GM18502 (cell line): ENCODE data around the gene HSPA12B.

Source experiments
- ATAC-seq: cut with Tn5 transposase; IDR thresholded peaks from one replicate; pipeline ENCODE4 v1.9.1; 2021; ENCODE audit warnings: mild to moderate bottlenecking; ENCODE audit not compliant: unreplicated experiment, poor library complexity

HSPA12B gene

DNA sequence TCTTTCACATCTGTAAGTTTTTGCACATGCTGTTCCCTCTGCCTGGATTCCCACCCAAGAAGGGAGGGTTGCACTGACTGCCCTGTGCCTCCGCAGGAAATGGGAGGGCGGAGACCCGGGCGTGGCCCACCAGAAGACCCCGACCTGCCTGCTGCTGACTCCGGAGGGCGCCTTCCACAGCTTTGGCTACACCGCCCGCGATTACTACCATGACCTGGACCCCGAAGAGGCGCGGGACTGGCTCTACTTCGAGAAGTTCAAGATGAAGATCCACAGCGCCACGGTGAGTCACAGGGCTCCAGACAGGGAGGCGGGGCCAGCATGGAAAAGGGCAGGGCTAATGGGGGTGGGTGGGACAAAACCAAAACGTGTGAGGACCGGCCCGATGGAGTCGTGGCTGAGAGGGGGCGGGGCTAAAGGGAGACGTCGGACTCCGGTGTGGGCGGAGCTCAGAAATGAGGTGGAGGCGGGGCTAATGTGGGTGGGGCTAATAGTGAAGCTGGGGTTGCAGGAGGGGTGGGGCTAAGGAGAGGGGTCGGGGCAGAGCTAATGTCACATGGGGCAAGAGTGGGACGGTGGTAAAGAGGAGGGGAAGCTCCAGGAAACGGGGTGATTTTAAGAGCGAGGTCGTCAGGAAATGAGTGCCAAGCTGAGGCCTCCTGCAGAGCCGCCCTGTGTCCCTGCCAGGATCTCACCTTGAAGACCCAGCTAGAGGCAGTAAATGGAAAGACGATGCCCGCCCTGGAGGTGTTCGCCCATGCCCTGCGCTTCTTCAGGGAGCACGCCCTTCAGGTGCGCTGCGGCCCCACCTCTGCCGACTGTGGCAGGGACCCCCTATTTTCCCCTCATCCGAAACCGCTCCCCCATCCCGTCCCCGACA, 12.6 kb downstream of the HSPA12B start:
- no peak for ATAC-seq

DNA sequence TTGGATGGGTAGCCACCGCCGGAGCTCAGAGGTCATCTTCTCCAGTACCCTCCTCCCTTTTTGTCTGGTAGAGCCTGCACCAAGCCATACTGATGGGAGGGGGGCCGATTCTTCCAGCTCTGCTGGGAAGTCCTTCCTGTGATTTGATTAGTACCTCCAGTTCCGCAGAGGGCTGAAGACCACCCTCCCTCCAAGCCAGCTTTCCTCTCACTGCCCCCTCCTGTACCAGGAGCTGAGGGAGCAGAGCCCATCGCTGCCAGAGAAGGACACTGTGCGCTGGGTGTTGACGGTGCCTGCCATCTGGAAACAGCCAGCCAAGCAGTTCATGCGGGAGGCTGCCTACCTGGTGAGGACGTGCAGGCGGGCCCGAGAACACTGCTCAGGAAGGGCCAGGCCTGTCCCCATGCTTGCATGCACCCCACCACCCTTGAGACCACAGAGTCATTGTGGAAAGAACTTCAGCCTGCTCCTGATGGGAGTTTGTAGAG, 13.2 kb downstream of the HSPA12B start:
- no peak for ATAC-seq

DNA sequence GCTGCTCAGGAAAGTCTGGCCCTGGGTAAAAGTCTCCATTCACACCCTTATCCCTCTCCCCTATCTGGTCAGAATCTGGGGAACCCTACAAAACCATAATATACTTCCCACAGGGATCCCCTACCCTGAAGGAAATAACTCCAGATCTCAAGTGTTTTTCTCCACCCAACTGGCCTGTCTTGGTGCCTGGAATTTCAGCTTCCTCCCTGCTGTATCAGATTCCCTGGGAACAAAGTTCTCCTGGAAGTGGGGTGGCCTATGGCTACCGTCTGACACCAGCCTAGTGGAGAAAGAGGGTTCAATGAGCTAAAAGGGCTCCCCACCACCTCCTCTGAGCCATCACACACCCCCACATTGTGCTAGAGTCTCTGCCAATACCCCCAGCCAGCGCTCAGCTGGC, 15.0 kb downstream of the HSPA12B start:
- ATAC-seq, result no peak

DNA sequence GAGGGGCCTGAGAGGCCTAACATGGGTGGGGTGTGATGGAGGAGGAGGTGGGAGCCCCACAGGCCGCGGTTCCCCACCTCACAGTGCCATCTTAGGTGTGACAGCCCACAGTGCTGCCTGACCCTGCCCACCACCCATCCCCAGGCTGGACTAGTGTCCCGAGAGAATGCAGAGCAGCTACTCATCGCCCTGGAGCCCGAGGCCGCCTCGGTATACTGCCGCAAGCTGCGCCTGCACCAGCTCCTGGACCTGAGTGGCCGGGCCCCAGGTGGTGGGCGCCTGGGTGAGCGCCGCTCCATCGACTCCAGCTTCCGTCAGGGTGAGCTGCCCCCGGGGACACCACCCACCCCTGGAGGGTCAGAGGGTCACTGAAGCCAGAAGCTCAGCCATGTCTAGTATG, 15.6 kb downstream of the HSPA12B start:
- ATAC-seq, result no peak

- ATAC-seq, result no peak
Measured at GRCh38 chr20:3749087-3749688, 16.7 kb downstream of the HSPA12B start.

DNA sequence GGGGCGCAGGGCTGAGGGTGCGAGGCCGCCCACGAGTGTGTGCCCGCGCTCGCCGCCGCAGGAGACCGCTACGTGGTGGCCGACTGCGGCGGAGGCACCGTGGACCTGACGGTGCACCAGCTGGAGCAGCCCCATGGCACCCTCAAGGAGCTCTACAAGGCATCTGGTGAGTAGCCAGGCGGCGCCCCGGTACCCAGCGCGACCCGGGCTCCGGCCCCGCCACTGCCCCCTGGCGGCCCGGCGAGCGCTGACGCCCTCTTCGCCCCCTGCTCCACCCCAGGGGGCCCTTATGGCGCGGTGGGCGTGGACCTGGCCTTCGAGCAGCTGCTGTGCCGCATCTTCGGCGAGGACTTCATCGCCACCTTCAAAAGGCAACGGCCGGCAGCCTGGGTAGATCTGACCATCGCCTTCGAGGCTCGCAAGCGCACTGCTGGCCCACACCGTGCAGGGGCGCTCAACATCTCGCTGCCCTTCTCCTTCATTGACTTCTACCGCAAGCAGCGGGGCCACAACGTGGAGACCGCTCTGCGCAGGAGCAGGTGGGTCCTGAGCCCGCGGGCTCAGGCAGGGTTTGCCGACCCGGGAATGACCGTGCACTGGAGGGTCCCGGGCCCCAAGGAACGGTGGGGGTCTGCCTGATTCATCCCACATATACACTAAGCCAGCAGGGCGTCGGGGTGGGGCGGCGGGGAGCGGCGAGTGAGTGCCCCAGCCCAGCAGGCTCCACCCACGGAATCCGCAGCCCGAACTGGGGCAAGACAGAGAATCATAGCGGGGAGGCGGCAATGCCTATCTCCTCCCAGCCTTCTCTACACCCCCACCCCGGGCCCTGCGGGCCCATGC, 17.4 kb downstream of the HSPA12B start:
- no peak for ATAC-seq

DNA sequence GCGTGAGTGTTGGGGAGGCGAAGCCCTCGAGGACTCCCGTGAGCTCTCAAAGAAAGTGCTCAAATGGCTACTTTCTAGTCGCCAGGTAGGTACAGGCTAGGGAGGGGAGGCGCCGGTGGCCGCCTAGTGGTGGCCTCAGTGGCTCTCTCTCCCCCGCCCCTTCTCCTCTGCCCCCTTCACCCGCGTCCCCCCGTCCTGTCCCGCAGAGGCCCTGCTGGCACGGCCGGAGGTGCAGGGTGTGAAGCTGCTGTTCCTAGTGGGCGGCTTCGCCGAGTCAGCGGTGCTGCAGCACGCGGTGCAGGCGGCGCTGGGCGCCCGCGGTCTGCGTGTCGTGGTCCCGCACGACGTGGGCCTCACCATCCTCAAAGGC, 18.8 kb downstream of the HSPA12B start:
- ATAC-seq, result no peak

GRCh38 chr20:3751675-3752385, 19.3 kb downstream of the HSPA12B start:
- ATAC-seq, result no peak

- ATAC-seq, result no peak
Measured at GRCh38 chr20:3752386-3752759, 19.9 kb downstream of the HSPA12B start.

DNA sequence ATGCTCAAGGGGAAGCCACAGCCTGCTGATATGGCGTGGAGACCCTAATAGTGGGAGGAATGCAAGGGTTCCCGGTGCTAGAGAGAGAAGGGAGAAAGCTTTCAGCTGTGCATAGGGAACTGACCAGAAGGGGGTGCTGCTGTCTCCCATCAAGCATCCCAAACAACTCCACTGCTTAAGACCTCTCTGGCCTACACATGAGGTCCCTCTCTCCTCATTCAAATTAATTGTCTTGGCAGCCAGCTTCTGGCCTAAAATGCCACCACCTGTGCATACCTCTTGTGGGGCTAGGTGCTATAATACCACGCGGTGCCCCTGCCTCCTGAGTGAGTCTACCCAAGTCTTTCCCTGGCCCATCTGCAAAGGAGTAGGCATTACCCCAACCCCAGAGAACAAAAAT, 20.6 kb downstream of the HSPA12B start:
- no peak for ATAC-seq

DNA sequence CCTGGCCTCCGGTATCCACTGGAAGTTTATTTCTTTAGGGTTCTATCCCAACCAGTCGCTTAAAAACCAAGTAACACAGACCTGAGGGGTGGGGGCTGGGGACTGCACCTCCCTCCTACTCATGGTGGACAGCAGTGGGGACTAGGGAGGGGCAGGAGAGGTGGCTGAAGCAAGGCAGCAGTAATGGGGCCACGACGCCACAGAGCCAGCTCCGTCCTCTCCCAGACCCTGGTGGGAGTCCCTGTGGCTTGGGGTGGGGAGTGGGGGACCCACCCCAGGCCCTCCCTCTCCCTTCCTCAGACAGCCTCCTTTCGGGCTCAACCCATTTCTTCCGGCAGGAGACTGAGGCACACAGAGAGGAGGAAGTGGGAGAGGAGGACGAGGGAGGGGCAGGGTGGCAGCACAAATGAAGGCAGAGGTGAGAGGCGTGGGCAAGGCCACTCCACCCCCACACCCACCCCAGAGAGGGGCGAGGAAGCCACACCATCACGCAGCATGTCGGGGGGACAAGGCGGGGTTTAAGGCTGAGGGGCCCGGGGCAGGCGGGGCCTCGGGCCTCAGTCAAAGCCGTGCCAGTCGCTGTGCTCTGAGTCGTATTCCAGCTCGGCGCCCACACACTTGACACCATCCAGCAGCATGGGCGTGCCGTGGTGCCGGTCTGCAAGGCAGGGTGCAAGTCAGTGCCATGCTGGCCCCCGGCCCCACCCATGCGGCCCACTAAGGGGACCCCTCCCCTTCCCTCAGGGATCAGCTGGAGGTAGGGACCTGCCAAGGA, 21.2 kb downstream of the HSPA12B start:
- ATAC-seq, result no peak

DNA sequence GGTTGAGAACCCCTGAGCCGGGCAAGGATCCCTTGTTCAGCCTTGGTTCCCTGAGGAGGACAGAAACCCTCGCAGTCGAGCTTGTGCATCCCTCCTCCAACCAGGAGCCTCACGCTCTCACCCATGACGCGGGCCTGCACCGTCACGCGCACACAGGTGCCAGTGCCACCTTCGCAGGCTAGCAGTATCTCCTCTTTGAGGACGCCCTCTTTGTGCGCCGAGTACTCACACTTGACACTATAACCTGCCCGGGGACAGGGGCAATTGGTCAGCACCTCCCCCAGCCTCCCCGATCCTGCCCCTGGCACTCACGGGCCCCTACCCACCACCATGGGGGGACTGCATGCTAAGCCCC, 21.8 kb downstream of the HSPA12B start:
- ATAC-seq, result no peak

DNA sequence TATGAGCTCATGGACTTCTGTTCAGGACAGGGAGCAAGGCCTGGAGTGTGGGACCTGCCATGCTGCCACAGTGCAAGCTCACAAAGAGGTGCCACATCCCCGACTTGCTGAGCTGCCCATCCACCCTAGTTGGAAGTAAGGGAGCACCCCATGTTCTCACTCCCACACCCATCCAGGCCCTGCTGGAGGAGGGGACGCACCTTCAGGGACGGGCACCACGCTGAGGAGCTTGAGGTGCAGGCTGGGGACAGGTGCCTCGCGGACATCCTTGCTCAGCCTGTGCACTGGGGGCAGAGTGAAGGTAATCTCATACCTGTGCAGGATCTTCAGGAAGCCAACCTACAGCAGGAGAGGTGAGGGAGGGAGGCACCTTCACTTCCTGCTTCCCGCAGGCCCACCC, 22.8 kb downstream of the HSPA12B start:
- ATAC-seq, result no peak

- ATAC-seq, result no peak
Measured at GRCh38 chr20:3755814-3756480, 23.5 kb downstream of the HSPA12B start.

DNA sequence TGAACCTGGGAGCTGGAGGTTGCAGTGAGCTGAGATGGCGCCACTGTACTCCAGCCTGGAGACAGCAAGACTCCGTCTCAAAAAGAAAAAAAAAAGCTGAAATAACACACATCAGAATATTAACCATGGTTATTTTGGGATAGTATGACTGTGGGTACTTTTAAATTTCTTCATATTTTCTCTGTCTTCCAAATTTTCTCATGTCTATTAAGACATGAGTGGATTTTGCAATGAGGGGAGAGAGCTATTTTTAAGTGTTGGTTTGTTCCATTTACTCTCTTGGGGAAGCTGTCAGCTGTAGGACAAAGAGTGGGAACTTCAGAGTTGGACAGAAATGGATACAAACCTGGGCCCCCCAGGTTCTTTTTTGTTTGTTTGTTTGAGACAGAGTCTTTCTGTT, 24.8 kb downstream of the HSPA12B start:
- ATAC-seq, result no peak

DNA sequence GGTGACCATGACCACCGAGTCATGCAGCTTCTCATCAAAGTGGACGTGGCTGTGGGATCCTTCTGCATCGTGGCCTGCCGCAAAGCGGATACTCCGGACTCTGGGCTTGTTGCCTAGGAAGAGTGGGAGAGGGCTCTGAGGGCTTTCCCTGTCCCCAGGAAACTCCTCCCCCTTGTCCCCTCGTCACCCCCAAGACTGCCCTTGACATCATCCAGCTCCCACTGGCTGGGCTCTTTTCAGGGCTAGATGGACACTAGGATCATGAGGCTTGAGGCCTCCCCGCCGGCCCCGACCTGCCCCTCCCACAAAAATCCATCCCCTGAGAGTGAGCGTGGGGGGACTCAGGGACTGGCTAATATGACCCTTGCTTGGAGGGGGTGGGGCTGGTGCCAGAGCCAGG, 26.1 kb downstream of the HSPA12B start:
- ATAC-seq, result no peak

GRCh38 chr20:3759316-3759823, 26.9 kb downstream of the HSPA12B start:
- no peak for ATAC-seq

GRCh38 chr20:3759884-3760283, 27.4 kb downstream of the HSPA12B start:
- ATAC-seq, result no peak
